NCI-H2029 (cell line): ENCODE results near the gene FADS6.

ENCODE experiments used
- DNase-seq: peaks from one replicate; lab custom pipeline; 2025; lab: John Stamatoyannopoulos, UW

The FADS6 gene, protein sequence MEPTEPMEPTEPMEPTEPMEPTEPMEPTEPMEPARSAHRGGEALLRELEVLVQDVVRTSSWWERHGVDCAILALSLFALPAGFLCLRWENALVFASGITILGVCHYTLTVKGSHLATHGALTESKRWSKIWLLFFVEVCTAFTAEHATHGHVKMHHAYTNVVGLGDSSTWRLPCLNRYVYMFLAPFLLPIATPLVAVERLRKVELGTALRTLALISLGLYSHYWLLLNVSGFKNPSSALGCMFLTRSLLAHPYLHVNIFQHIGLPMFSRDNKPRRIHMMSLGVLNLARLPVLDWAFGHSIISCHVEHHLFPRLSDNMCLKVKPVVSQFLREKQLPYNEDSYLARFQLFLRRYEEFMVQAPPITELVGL

DNA sequence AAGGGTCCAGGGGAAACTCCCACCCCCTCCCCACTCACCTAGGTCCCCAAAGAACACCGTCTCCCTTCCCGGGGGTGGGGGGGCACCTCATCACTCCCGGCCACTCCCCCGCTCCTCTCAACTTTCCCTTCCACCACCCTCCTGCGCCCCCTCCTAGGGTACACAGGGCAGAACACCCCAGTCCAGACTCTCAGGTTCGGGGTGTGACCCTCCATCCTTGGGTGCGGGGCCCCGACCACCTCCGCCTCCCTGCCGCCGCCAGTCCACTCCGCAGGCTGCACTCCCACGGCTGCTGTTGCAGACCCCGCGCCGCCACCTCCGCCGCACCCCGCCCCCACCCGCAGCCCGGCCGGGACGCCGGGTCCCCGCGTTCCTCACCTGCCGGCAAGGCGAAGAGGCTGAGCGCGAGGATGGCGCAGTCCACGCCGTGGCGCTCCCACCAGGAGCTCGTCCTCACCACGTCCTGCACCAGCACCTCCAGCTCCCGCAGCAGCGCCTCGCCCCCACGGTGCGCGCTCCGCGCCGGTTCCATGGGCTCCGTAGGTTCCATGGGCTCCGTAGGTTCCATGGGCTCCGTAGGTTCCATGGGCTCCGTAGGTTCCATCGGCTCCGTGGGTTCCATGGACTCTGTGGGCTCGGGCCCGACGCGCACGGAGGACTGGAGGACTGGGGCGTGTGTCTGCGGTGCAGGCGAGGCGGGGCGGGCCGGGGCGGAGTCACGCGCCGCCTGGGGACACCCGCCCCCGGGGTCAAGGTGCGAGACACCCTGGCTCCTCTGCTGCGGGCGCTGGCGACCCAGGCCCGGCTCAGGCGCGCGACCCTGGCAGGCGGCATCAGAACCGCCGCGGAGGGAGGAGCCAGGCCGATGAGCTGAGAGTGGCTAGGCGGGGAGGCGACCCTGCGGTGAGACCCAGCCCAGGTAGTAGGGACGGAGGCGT is at the start of gene FADS6:
FADS6 (minus strand) TSS at position 660 of the 938 bp plus-strand sequence; CDS start at position 622, 38 bp downstream.
- DNase-seq: no peak

DNA sequence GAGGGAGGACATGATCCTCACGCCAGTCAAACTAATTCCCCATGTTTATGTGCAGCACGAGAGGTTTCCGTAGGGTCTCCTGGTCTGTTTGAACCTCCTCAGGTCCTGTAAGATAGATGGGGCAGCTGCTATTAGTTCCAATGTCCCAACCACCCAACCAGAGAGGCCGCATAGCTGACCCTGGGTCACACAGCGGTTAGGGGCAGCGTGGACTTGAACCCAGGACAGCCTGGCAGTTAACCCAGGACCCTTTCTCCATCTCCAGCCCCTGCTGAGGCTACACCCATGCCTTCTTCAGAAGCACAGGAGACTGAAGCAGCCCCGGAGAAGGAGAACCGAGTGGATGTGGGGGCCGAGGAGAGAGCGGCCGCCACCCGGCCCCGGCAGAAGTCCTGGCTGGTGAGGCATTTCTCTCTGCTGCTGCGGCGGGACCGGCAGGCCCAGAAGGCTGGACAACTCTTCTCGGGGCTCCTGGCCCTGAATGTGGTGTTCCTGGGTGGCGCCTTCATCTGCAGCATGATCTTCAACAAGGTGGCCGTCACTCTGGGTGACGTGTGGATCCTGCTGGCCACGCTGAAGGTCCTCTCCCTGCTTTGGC is 47.8 kb upstream of the FADS6 start:
- no peak for DNase-seq

DNA sequence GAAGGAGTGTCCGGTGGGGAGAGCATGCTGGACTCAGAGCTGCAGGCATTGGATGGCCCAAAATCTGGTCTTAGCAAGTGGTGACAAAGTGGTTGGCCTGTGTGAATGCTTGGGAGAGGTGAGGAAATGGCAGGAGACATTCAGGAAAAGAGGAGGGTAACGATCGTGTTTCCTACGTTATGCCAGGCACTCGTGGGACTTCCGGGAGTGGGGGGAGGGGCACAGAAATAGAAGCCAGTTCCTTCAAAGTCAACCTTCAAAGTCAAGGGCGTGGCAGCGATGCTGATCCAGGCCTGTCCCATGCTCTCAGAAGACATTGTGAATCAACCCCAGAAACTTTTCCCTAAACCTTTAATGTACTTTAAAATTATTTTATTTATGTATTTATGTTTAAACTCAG is 46.1 kb upstream of the FADS6 start:
- no peak for DNase-seq

DNA sequence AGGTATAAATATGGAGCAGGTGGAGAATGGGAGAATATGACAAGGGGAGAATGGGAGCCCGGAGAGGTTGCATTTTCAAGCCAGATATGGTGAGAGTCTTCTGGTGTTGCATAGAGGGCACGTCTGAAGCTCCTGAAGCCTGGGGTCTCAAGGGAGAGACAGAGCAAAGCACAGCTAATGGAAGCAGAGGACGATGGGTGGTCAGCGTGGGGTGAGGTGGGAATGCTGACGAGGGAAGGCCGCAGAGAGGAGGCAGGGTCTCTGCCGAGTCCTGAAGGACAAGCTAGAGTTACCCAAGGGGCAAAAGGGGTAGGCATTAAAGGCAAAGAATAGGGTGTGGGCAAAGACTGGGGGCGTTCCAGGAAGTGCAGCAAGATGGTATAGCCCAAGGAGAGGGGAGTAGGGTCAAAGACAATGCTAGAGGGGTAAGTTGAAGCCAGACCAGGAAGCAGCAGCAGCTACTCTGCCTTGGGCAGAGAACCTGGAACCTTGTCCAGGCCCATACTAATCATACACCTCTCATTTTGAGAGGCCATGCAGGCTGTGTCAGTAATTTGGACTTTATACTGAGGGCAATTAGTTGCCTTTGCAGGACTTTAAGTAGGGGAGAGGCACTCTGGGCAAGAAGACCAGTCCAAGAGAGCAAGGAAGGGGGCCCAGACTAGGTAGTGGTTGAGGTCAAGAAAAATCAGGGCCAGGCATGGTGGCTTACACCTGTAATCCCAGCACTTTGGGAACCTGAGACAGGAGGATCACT is 44.9 kb upstream of the FADS6 start:
- DNase-seq: no peak

DNA sequence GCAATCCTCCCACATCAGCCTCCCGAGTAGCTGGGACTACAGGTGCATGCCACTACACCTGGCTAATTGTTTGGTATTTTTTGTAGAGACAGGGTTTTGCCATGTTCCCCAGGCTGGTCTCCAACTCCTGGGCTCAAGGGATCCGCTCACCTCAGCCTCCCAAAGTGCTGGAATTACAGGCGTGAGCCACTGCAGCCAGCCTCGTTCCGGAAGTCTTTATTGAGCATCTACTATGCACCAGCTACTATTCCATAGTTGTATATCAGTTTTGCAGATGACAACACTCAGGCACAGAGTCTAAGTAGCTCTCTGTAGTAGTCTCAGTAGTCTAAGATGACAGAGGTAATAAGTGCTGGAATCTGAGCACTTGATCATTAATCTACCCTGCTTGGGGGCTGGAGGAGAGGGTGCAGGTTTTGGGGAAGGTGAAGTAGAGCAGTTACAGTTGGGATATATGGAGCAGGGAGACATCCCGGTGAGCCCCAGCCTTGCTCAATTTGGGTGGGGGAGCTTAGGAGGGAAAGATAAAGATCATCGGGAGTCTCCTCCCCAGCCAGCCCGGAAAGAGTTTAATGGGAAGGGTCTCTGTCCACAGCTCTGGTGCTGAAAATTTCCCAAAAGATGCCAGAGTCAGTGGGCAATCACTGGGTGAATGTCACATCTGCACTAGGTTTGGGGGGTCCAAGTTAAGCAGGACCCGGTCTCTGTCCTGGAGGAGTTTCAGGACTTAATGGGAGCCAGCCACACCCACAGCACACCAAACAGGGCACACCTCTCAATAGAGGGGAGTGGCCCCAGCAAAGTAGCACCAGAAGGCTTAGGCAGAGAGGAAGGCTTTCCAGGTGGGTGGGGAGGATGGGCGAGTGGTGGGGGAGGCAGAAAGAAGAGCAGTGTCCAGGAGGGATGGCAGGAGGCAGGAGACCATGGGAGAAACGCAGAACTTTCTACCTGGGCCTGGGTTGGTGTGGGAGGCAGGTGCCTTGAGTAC is 43.9 kb upstream of the FADS6 start:
- no peak for DNase-seq

DNA sequence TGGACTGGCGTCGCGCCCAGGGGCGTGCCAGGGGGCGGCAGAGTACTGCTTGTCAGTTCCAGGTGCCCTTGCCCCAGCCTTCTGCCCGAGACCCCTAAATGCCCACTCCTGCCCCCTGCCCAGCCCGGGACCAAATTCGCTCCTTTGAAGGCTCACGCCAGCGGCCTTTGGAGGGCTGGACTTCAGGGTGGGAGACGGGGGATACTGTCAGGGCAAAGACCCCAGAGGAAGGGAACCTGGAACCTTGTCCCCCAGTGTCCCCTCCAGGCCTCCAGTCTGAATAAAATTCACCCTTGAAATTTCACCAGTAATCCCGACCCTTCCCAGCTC is 43.0 kb upstream of the FADS6 start:
- no peak for DNase-seq

DNA sequence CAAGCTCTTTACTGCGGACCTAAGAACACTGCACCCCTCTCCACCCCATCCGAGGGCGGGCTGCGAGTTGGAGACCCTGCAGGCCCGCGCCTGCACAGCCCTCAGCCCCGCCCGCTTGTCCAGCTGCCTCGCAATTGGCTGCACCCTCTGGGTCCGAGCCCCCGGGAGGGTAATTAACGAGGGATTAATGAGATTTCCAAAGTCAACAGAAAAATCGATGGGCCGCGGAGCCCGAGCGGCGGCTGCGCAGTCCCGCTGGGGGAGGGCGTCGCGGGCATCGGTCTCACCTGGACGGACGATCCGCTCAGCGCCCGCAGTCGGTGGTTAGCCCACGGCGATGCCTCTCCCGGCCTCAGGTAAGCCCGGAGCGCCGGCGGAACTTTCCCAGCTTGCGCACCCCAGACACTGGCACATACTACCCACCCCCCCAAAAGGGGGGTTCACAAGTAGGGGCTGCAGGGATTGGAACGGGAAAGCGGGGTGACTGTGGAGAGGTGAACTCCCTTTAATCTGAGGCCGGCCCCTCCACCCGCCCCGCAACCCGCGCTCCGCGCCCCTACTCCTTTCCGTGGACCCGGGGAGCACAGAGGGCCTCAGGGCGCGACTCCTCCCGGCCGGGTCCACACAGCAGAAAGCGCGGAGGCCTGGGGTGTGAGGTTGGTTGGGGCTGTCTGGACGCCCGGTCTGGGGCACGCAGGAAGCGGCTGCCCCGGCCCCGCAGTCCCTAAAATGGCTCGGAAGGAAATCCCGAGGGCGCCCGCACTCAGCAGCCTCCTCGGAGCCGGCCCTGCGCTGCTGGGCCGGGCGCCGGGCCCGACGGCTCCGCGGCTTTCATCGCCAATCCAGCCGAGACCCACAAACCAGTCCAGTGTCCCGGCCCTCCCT is 42.4 kb upstream of the FADS6 start, which contains the start of gene OTOP3:
OTOP3 (plus strand) TSS at position 314 of the 885 bp plus-strand sequence; CDS start at position 338, 24 bp downstream.
- no peak for DNase-seq

DNA sequence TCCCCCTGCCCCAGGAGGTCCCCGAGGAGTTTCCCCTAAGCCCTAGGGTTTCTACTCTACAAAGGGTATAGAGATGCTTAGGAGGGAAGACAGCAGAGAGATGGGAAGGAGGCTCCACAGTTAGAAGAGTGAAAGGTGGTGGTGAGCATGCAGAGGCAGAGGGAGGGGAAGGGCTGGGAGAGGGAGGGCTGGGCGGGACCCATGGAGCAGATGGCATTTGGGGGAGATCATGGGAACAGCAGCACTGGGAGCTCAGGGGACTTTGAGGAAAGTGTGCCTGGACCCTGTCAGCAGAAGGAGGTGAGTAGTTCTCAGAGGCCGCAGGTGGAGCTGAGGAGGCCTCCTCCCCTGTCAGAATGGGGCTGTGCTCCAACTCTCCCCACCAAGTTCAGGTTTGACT is 41.6 kb upstream of the FADS6 start:
- DNase-seq: no peak

DNA sequence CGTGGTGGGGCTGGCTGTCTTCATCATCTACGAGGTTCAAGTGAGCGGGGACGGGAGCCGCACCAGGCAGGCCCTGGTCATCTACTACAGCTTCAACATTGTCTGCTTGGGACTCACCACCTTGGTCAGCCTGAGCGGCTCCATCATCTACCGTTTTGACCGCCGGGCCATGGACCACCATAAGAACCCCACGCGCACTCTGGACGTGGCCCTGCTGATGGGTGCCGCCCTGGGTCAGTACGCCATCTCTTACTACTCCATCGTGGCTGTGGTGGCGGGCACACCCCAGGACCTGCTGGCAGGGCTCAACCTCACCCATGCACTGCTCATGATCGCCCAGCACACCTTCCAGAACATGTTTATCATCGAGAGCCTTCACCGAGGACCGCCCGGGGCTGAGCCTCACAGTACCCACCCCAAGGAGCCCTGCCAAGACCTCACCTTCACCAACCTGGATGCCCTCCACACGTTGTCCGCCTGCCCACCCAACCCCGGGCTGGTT is 37.2 kb upstream of the FADS6 start:
- DNase-seq: no peak

DNA sequence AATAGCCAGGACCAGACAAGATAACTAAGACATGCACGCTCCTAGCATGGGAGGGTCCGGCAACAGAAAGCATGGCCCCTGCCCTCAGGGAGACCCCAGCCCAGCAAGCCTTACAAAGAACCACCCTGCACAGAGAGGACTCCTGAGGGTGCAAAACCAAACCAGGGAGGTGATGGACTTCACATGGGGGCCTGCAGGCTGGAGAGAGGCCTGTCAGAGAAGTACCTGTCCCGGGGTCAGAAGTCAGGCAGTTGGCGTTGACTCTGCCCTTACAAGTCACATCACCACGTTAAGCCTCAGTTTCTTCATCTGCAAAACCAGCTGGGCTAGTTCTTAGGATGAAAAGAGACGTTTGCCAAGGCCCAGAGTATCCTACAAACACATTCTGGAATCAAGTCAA is 35.4 kb upstream of the FADS6 start:
- DNase-seq: no peak

DNA sequence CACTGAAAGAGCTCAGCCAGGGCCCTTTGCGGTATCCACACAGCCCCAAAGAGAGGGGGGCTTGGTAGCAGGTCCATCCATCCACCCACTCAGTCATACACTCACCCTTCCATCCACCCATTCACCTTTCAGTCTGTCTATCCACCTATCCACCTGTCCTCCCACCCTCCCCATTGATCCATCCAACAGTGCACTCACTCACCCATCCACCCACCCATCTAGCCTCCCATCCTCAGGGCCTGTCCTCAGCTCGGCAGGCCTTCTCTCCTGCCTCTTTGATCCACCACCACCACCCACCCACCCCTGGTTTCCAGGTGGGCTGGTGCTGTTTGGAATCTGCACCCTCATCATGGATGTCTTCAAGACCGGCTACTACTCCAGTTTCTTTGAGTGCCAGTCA is 31.8 kb upstream of the FADS6 start:
- no peak for DNase-seq

DNA sequence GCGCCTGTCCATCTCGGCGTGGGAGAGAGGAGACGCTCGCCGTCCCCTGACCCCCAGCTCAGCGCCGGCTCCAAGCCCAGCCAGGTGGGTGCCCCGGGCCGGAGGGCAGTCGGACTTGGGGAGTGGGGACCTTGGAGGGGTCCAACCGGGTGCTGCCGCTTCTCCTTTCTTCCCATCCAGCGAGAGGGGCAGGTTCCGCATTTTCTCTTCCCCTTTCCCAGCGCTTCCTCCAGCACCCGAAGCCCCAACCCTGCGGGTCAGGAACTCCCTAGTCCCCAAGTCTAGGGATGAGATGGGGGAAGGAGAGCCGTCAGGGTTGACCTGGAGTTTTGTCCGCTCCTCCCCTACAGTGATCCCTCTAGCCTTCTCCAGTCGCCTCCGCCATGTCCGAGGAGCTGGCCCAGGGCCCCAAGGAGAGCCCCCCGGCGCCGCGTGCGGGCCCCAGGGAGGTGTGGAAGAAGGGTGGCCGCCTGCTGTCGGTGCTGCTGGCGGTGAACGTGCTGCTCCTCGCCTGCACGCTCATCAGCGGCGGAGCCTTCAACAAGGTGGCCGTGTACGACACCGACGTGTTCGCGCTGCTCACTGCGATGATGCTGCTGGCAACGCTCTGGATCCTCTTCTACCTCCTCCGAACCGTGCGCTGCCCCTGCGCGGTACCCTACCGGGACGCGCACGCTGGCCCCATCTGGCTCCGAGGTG is 31.0 kb upstream of the FADS6 start, which contains the start of gene OTOP2:
OTOP2 (plus strand) TSS at position 24 of the 699 bp plus-strand sequence; CDS start at position 384, 360 bp downstream.
- no peak for DNase-seq

DNA sequence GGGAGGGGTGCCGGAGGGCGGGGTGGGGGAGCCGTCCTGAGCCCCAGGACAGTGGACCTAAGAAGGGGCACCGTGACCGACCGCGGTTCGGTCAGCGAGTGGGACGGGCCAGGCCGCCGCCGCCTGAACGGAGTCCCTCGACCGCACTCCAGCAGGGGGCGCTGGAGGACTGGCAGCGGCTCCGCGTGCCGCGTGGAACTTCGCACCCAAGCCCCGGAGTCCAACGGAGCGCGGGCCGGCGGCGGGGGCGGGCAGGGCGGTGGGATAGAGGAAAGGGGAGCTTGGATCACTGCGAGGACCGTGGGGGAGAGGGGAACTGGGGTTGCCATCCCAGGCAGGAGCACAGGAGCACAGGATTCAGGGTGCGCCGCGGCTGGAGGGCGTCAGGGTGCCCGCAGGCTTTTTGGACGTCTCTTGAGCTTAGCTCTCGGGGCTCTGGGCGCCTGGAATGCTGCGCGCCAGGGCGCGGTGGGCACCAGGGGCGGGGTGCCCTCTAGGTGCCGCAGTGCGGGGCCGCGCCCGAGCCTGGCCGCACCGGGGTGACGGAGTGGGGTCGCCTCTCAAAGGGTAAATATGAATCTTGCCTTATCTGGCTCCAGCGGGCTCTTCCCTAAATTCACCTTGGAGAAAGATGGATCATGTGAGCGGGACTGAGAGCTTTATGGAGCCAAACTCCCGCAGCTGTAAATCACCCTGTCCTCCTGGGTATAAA is 30.3 kb upstream of the FADS6 start:
- no peak for DNase-seq

DNA sequence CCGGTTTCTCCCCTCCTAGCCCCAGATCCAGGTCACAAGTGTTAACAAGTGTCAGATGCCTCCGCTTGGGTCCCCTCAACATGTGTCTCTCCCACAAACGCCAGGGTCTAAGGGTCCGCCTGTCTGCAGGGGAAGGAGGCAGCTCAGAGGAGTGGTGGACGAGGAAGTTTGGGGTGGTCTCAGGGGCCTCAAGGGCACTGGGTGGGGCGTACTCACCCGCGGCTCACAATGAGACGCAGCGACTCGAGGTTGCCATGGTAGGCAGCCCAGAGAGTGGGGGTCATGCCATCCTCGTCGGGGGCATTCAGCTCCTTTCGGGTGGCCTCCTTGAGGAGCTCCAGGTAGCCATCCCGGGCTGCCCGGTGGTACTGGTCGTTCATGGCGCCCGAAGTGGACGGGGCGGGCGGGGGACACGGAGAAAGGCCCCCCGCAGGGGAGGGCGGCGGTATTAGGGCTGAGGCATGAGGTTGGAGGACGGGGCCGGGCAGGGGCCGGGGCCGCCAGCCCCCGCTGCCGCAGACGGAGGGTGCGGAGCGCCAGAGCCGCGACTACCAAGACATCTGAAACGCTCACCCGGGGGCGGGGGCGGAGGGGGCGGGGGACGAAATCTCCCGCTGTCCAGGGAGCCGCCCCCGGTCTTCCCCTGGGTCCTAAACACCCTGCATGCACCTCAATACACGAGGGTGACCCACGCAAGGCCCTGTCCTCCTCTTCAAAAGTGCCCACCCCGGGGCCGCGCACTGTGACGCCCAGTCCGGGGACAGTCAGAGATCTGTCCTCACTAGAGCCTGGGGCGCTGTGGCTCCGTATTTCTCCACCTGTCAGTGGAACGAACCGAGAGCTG is 29.5 kb upstream of the FADS6 start, which contains the start of gene USH1G:
USH1G (minus strand) TSS at position 562 of the 844 bp plus-strand sequence; CDS start at position 380, 182 bp downstream.
- no peak for DNase-seq

DNA sequence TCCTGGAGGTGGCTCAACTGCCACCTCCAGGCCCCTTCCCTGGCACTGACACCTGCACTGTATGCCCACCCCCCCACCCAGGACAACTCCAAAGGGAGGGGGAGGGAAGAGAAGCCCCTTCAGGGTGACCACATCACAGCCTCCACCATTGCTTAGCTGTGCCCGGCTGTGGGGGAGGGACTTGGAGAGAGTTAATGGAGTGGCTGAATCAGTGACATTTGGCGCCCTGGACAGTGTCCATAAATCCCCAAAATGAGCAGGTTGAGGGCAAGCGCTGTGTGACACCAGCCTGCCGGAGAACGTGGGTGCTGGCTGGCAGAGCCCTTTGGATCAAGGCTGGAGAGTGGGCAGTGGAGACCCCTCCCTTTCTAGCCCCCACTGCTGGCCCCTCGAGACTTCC is 28.7 kb upstream of the FADS6 start:
- no peak for DNase-seq

DNA sequence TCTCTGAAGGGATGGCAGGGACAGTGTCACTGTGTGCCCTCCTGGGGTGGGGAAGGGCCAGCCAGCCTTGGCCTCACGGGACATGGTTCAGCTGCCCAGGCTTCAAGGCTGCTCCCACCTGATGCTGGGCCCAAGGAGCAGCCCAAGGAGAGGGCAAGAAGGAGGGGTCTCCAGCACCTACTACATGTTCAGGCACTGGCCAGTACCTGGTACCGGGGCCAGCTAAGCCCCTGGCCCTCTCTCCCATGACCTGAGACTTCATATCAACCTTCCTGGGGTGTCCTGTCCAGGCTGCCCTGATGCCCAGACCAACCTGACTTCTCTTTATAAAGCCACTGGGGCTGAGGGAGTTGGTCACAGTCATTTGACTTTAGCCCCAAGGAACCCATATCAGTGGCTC is 28.3 kb upstream of the FADS6 start:
- no peak for DNase-seq
